ENCODE measurements around the gene PARD3. TPM values are rescaled to one million over a fixed set of nuclear protein-coding genes. Genes with fewer than 3 reads are reported as not detected.

The PARD3 gene
- total RNA-seq, 2 experiments from 2014 or later = 0.29 to 0.94 TPM

DNA sequence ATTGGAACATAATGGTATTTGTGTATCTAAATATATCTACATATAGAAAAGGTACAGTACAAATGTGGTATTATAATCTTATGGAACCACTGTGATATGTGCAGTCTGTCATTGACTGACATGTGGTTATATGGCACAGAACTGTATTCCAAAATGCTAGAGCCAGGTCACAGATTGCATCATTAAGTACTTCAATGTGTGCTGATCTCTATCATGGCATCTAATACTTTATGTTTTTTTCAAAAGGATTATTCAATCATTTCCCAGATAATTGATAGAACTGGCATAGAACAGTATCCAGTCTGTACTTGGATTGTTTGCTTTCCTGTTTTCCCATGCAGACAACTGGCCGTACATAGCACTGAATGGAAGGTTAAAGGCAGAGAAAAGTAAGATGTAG lies 662.7 kb downstream of the PARD3 start:
- H3K36me3 Mint-ChIP-seq = no peaks in the 10 kb centered on the region
- no peak overlapping the region for H3K4me3 Mint-ChIP-seq
- H3K9me3 Mint-ChIP-seq (ENCODE audit: low read depth) = peaks cover 2% of the 10 kb centered on the region
- CTCF ChIA-PET = no interaction called here
- H3K27ac Mint-ChIP-seq = no peak overlapping the region
- H3K27me3 Mint-ChIP-seq = no peaks in the 10 kb centered on the region
- no peak for DNase-seq
- no peaks in the 10 kb centered on the region for H3K4me1 Mint-ChIP-seq
- no peak for ATAC-seq

DNA sequence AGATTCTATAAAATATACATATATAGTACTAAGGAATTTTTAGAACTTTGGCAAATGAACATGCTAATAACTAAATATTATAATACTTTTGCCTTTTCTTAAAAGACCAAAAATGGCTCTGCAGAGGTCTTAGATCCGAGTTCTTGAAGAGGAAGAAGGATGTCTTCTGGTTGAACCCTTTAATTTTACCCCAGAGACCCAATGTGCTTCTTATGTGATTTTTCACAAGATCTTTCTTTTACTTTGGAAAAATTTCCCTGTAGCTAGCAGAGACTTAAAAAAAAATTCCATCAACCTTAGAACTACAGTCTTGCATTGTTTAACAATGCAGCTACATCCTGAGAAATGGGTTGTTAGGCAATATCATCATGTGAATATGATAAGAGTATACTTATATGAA lies 663.2 kb downstream of the PARD3 start:
- CTCF ChIA-PET = no interaction called here
- no peaks in the 10 kb centered on the region for H3K27me3 Mint-ChIP-seq
- no peak overlapping the region for H3K4me3 Mint-ChIP-seq
- no peak overlapping the region for H3K27ac Mint-ChIP-seq
- ATAC-seq = no peak
- H3K4me1 Mint-ChIP-seq = no peaks in the 10 kb centered on the region
- no peaks in the 10 kb centered on the region for H3K36me3 Mint-ChIP-seq
- peaks cover 2% of the 10 kb centered on the region for H3K9me3 Mint-ChIP-seq (ENCODE audit: low read depth)
- no peak for DNase-seq

DNA sequence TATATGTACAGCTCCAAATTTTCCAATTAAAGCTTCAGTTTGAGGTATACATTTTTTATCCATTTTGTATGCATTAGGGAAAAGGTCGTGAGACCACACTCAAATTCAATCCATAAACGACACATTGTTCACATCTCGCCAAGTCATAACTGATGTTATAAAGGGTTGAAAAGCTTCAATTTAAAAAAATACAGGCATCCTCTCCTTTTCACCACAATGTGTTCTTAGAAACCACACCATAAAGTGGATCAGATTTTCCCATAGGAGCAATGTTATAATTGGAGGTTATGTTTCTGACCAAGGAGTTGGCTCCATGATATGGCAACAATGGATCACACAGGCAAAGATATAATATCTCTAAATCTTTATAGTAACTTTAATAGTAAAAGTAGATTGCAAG lies 663.6 kb downstream of the PARD3 start:
- peaks cover 2% of the 10 kb centered on the region for H3K9me3 Mint-ChIP-seq (ENCODE audit: low read depth)
- H3K4me3 Mint-ChIP-seq = no peak overlapping the region
- no peaks in the 10 kb centered on the region for H3K27me3 Mint-ChIP-seq
- H3K4me1 Mint-ChIP-seq = no peaks in the 10 kb centered on the region
- H3K27ac Mint-ChIP-seq = no peak overlapping the region
- ATAC-seq (no peak), DNase-seq (no peak)
- H3K36me3 Mint-ChIP-seq = no peaks in the 10 kb centered on the region
- CTCF ChIA-PET = no interaction called here

DNA sequence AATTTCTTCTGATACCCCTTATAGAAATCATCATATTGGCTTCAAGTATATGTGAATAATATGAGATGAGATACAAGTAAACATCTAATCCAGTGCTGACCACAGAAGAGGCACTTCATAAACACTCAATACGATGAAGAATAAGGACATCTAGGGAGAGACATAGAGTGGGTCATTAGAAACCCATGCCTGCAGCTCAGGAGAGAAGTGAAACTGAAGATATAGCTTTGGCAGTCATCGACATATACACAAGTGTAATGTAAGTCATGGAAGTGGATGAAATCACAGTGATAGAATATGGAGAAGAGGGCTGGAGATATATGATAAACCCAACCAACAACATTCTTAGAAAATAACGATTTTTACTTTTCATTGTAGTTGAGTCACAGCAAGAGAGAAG lies 665.0 kb downstream of the PARD3 start:
- Mint-ChIP-seq H3K27me3 (no peaks in the 10 kb centered on the region), H3K4me1 (no peaks in the 10 kb centered on the region), H3K9me3 (ENCODE audit: low read depth) (peaks cover 2% of the 10 kb centered on the region), H3K4me3 (no peak overlapping the region), H3K36me3 (no peaks in the 10 kb centered on the region), H3K27ac (no peak overlapping the region)
- ATAC-seq (no peak), DNase-seq (no peak)
- CTCF ChIA-PET = no interaction called here

DNA sequence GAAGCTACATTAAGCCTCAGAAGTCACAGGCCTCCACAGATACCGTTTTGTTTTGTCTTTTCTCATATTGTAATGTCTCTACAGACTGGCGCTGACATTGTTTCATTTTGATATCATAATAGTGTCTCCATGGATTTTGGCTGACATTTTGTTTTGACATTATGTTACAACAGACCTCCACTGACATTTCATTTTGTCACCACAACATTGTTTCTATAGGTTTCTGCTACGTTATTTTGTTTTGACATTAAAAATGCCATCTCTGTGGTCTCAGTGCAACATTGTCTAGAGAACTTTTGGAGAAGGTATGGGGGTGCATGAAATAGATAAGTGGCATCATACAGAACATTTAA lies 666.8 kb downstream of the PARD3 start:
- H3K27me3 Mint-ChIP-seq = no peaks in the 10 kb centered on the region
- CTCF ChIA-PET = no interaction called here
- ATAC-seq (no peak), DNase-seq (no peak)
- H3K36me3 Mint-ChIP-seq = no peaks in the 10 kb centered on the region
- no peak overlapping the region for H3K27ac Mint-ChIP-seq
- H3K4me1 Mint-ChIP-seq = no peaks in the 10 kb centered on the region
- no peak overlapping the region for H3K4me3 Mint-ChIP-seq
- no peaks in the 10 kb centered on the region for H3K9me3 Mint-ChIP-seq (ENCODE audit: low read depth)

DNA sequence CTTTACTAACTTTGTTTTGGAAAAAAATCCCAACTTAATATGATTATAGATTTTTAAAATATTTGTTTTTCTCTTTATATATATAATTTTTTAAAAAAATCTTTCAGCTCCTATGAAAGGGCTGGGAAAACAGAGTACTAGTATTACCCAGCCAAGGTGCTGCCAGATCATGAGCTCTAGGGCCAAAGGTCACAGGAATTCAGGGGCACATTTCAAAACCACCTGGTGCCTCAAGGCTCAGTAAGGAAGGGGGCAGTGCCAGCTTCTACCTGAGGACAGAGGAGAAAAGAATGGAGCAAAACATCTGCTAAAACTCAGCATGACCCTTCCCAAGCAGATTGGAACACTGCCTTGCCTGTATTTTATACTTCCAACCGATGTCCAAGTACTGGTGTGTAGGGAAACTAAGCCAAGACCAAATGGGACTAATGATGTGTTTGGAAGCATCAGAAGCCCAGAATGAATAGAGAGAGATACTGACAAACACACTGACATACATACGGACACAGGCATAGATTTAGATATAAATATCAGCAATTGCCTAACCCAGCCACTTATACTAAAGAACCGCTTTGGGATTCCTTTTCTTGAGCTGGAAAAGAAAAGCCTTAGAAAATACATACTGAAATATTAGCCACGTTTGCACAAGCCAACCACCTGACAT lies 667.3 kb downstream of the PARD3 start:
- no peaks in the 10 kb centered on the region for H3K4me1 Mint-ChIP-seq
- ATAC-seq = no peak
- CTCF ChIA-PET = no interaction called here
- H3K27me3 Mint-ChIP-seq = no peaks in the 10 kb centered on the region
- no peak overlapping the region for H3K4me3 Mint-ChIP-seq
- no peaks in the 10 kb centered on the region for H3K36me3 Mint-ChIP-seq
- DNase-seq = no peak
- H3K9me3 Mint-ChIP-seq (ENCODE audit: low read depth) = no peaks in the 10 kb centered on the region
- no peak overlapping the region for H3K27ac Mint-ChIP-seq

DNA sequence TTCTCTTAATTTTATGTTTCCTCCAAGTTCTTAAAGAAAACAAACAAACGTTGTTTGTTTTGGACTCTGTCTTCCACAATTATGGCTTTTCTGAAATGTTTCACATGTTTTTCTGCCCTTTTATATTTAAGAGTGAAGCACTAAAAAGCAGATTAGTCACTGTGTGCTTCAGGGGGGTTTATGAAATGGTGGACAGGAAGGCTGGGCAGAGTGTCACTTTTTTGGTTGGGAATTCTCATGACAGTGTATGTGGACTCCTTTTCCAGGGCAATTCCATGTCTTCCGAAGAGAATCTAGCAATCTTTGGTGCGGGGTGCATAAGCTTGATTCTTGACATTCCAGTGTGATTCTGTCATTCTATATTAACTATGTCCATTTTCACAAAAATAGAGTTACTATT lies 669.4 kb downstream of the PARD3 start:
- Mint-ChIP-seq H3K27me3 (no peaks in the 10 kb centered on the region), H3K4me1 (no peaks in the 10 kb centered on the region), H3K27ac (no peak overlapping the region), H3K9me3 (ENCODE audit: low read depth) (no peaks in the 10 kb centered on the region), H3K36me3 (no peaks in the 10 kb centered on the region), H3K4me3 (no peak overlapping the region)
- ATAC-seq = no peak
- DNase-seq = no peak
- CTCF ChIA-PET = no interaction called here

DNA sequence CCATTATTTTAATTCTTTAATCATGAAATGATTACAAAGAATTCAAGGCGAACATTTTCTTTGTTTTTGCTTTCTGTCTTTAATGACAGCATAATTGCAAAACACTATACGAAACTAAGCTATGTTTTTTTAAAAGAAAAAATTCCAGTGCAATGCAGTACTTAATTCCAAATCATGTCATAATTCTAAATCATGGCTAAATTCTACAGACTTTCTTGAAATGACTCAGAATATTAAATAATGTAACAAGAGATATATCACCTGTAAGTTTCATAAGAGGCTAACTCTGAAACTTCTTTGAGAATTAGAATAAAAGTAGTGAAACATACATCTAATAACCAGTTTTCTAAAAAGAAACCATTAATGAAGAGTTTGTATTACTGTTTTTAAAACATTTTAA lies 671.6 kb downstream of the PARD3 start:
- CTCF ChIA-PET = no interaction called here
- Mint-ChIP-seq H3K36me3 (no peaks in the 10 kb centered on the region), H3K9me3 (ENCODE audit: low read depth) (no peaks in the 10 kb centered on the region), H3K4me1 (no peaks in the 10 kb centered on the region), H3K4me3 (no peak overlapping the region), H3K27ac (no peak overlapping the region), H3K27me3 (peaks cover 3% of the 10 kb centered on the region)
- DNase-seq (no peak), ATAC-seq (no peak)

DNA sequence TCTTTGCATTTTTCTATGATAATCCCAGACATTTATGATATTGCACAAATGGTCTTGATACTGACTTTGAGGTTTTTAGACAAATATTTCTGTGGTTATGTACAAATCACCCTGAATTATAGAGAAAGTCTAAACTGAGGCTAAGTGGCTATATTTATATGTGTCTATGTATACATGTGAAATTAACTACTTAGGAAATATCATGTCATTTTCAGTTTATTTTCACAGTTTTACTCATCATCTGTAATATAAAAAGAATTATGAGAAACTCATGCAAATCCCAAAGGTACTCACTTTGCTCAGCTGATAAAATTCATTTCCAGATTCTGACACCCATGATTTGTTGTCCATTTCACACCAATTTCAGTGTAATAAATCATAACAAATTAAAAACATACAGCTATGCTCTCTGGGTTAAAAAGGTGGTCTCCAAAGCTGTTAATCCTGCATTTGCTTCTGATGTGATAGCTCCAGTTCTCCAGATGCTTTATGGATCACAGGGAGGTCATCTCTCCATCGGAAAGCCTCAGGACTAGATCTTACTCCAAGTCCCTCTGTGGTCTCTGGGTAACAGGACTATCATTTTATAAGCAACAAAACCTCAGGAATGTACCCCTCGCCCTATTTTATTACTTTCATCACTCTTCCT lies 673.9 kb downstream of the PARD3 start:
- no peak for ATAC-seq
- H3K4me1 Mint-ChIP-seq = no peaks in the 10 kb centered on the region
- H3K27me3 Mint-ChIP-seq = peaks cover 3% of the 10 kb centered on the region
- H3K36me3 Mint-ChIP-seq = no peaks in the 10 kb centered on the region
- no peaks in the 10 kb centered on the region for H3K9me3 Mint-ChIP-seq (ENCODE audit: low read depth)
- CTCF ChIA-PET = no interaction called here
- DNase-seq = no peak
- no peak overlapping the region for H3K27ac Mint-ChIP-seq
- H3K4me3 Mint-ChIP-seq = no peak overlapping the region

DNA sequence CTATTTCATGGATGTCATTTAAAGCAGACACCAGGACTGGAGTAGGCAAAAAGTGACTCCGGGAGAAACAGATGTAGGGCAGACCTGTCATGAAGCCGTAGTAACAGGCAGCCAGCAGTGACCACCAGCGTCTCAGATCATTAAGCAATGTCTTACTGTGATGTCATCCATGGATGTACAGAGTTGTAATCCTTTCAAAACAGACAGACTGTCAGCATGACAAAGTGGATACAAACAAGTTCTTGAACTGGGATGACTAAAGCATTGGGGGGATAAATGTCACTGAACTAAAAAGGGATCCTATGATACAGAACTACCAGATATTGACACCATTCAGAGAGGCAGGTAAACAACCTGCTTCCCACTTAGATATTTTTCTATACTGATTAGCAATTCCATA lies 675.5 kb downstream of the PARD3 start:
- Mint-ChIP-seq H3K4me3 (no peak overlapping the region), H3K27ac (no peak overlapping the region), H3K4me1 (no peaks in the 10 kb centered on the region), H3K36me3 (no peaks in the 10 kb centered on the region), H3K9me3 (ENCODE audit: low read depth) (no peaks in the 10 kb centered on the region), H3K27me3 (peaks cover 3% of the 10 kb centered on the region)
- ATAC-seq (no peak), DNase-seq (no peak)
- CTCF ChIA-PET = no interaction called here

DNA sequence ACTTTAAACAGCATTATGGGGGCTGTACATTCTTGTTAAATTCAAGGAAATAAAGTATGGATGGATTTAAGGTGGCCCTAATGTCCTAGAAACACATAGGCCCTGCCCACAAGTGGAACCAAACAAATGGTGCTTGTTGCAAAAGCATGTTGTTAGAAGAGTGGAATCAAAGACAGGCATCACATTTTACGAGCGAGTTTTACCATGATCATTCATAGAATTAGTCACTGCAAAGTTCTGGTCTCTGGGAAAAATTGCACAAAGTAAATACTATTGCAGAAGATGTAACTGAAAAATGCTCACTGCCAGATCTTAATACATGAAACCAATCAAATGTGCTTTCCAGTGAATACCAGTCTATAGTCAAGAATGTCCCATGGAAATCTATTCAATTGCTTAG lies 677.1 kb downstream of the PARD3 start:
- DNase-seq = no peak
- no peak overlapping the region for H3K4me3 Mint-ChIP-seq

DNA sequence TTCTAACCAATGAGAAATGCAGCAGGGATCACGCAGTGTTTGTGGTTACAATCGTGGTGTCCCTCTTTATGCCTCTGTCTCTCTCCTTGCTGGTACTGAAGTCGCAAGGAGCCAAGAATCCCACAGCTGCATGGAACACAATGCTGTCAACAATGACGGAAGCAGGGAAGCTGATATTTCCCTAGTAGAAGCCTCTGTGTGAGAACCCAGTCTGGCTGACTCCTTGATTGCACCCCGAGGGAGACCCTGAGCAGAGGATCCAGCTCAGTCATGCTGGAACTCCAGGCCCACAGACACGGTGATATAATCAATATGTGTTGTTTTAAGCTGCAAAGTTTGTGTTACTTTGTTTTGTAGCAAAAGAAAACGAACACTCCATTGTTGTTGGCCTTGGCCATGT lies 677.9 kb downstream of the PARD3 start:
- H3K9me3 Mint-ChIP-seq (ENCODE audit: low read depth) = no peaks in the 10 kb centered on the region
- CTCF ChIA-PET = no interaction called here

More for the DNA sequence above, 677.1 kb downstream of the PARD3 start:
- Mint-ChIP-seq H3K36me3 (no peaks in the 10 kb centered on the region), H3K4me1 (no peaks in the 10 kb centered on the region), H3K27ac (no peak overlapping the region), H3K9me3 (ENCODE audit: low read depth) (no peaks in the 10 kb centered on the region), H3K27me3 (peaks cover 3% of the 10 kb centered on the region)
- CTCF ChIA-PET = no interaction called here
- ATAC-seq = no peak

DNA sequence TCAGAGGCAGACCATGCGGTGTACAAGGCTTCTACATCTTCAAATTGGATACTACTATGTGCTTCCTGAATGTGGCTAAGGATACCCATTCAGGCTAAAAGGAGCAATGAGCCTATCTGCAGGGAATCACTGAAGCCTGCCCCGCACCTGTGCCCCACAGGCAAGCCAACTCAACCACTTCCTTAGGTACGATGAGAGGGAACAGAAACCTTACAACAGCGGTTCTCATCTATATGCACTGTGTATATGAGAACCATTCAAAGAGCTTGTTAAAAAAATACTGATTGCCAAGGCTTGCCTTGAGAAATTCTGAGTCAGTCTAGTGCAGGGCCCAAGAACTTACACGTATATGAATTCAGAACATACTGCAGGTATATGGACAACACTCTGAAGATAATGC lies 679.6 kb downstream of the PARD3 start:
- no peaks in the 10 kb centered on the region for H3K9me3 Mint-ChIP-seq (ENCODE audit: low read depth)
- peaks cover 3% of the 10 kb centered on the region for H3K27me3 Mint-ChIP-seq
- no peaks in the 10 kb centered on the region for H3K36me3 Mint-ChIP-seq
- CTCF ChIA-PET = no interaction called here
- no peak overlapping the region for H3K27ac Mint-ChIP-seq
- ATAC-seq (no peak), DNase-seq (no peak)
- H3K4me3 Mint-ChIP-seq = no peak overlapping the region
- no peaks in the 10 kb centered on the region for H3K4me1 Mint-ChIP-seq

More for the DNA sequence above, 677.9 kb downstream of the PARD3 start:
- H3K4me3 Mint-ChIP-seq = no peak overlapping the region
- H3K4me1 Mint-ChIP-seq = no peaks in the 10 kb centered on the region
- ATAC-seq (no peak), DNase-seq (no peak)
- peaks cover 3% of the 10 kb centered on the region for H3K27me3 Mint-ChIP-seq
- H3K27ac Mint-ChIP-seq = no peak overlapping the region
- no peaks in the 10 kb centered on the region for H3K36me3 Mint-ChIP-seq

DNA sequence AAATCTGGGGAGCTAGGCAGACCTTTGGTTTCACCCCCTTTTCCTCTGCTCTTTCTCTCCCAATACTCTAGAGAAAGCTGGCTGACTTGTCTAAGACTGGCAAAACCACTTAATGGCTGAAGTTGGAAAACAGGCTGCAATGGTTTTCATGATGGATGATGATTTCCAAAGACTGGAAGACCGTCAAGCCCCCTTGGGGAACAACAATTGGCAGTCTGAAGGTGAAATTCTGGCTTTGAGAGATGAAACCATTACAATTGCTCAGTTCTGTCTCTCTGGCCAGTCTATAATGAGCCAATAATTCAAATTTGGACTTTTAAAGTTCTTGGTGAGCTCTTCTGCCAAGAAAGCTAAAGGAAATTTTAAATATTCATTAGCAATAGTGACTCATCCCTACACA lies 680.5 kb downstream of the PARD3 start:
- DNase-seq = no peak
- Mint-ChIP-seq H3K27me3 (no peaks in the 10 kb centered on the region), H3K9me3 (ENCODE audit: low read depth) (peaks cover 4% of the 10 kb centered on the region), H3K36me3 (no peaks in the 10 kb centered on the region), H3K27ac (no peak overlapping the region), H3K4me1 (no peaks in the 10 kb centered on the region), H3K4me3 (no peak overlapping the region)
- CTCF ChIA-PET = no interaction called here
- no peak for ATAC-seq

DNA sequence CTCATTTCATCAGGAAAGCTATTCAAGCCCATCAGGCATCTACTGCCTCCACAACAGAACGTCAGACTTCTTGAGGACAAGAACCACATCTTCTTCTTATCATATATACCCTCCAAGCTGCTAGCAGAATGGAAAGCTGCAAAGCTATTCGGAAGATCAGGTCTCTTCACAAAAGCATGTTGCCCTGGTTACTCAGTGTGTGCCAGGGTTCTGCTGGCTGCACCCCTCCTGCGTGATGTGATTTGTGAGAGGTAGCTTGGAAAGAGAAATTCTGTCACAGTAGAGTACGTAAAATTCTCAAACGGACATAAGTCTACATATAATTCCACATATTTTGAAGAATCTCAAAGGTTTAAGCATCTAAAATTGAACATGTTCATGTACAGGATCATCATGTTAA lies 681.7 kb downstream of the PARD3 start:
- Mint-ChIP-seq H3K27me3 (no peaks in the 10 kb centered on the region), H3K9me3 (ENCODE audit: low read depth) (peaks cover 4% of the 10 kb centered on the region), H3K4me3 (no peak overlapping the region), H3K4me1 (no peaks in the 10 kb centered on the region), H3K27ac (no peak overlapping the region), H3K36me3 (no peaks in the 10 kb centered on the region)
- CTCF ChIA-PET = no interaction called here
- no peak for DNase-seq
- no peak for ATAC-seq

Data from activated CD8-positive, alpha-beta memory T cell treated with anti-CD3 and anti-CD28 coated beads, Interleukin-2, amount 10 ng/mL, durations not matched to agents 7 days and 5 days (primary cell).